ENCODE results near the gene ICE2.

DNA sequence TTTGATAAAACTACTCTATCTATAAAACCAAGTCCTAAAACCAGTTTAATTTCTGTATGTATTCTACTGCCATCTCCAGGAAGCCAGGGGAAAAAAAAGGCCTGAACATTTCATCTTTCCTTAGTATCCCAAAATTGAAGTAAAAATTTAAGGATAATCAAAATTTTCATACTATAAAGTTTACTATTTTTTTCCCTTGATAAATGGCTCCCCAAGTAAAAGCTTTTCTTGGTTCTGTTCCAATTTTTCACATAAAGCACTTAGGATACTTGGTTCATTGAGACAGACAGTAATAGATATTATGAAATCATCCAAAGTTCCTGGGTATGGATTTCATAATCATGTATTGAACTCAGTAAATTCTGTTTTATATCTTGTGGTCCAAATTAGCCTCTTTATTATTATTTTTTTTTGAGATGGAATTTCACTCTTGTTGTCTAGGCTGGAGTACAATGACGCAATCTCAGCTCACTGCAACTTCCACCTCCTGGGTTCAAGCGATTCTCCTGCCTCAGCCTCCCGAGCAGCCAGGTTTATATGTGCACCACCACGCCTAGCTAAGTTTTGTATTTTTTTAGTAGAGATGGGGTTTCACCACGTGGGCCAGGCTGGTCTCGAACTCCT lies 34.5 kb downstream of the ICE2 start:
- TF ChIP-seq ZNF274 (IDR thresholded peaks at IDR 0.05; ENCODE audit: low read depth, low read length) (no peak), YY1 (IDR thresholded peaks at IDR 0.05; ENCODE audit: insufficient read depth, insufficient read length) (no peak), SUZ12 (IDR thresholded peaks at IDR 0.05; ENCODE audit: extremely low read depth, insufficient read depth, insufficient read length) (no peak)
